ENCODE results near the gene TRIP13. TPM values are rescaled to one million over a fixed set of nuclear protein-coding genes. Genes with fewer than 3 reads are reported as not detected.
A peak's percentile ranks its signal among the peaks of the same experiment; 100 is the strongest.

Gene TRIP13
- total and polyA plus RNA-seq, 12 donors: 0.30 to 5.0 (median 0.78) TPM

DNA sequence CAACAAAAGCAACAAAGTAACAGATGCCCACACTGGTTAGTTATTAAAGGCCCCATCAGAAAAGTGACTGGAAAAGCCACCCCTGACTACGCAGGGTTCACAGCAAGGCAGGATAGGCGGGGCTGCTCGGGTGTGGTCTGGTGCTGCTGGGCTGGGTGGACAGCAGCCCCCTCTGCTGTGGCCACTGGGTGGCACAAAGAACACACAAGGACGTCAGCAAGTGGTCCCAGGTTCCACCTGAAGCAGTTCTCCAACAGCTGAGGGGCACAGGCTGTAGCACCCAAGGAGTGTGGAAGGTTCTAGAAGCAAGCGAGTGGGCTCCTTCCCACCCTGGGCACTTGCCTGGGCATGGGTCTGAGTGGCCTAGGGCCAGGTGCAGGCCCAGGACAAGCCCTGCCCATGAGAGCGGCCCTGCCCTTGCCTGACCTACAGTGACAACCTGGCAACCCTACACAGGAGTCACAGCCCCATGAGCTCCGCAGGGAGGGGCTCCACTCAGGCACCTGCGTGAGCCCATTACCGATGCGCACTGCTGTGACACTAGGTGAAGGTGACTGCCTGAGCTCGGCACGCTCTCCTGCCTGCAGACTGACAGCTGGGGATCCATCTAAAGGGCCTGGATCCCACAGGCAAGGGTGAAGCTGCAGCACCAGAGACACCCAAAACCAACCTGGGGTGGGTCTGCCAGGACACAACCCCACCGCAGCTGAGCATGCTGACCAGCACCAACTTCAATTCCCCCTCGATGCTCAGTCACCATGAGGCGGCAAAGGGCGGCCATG lies 8.1 kb upstream of the TRIP13 start:
- WGBS, 4 donors: 90 to 95% (median 94%) methylated on average over 6 to 16 of the region's 16 CpGs
- intact Hi-C loops (cut with DNase I): no loop called here
- Histone ChIP-seq H3K4me1 (replicated peaks in 1 of 2) (no peaks in the 10 kb centered on the region), H3K27ac (no peak overlapping the region), H3K9me3 (replicated peaks in 1 of 3) (no peaks in the 10 kb centered on the region), H3K36me3 (replicated peaks in 1 of 2) (peaks cover 0 to 80% of the 10 kb centered on the region in 2 donors), H3K27me3 (no peaks in the 10 kb centered on the region), H3K4me3 (no peak overlapping the region)
- no peak for TF ChIP-seq POLR2A (IDR thresholded peaks at IDR 0.05)
- TF ChIP-seq, protein P1, sequence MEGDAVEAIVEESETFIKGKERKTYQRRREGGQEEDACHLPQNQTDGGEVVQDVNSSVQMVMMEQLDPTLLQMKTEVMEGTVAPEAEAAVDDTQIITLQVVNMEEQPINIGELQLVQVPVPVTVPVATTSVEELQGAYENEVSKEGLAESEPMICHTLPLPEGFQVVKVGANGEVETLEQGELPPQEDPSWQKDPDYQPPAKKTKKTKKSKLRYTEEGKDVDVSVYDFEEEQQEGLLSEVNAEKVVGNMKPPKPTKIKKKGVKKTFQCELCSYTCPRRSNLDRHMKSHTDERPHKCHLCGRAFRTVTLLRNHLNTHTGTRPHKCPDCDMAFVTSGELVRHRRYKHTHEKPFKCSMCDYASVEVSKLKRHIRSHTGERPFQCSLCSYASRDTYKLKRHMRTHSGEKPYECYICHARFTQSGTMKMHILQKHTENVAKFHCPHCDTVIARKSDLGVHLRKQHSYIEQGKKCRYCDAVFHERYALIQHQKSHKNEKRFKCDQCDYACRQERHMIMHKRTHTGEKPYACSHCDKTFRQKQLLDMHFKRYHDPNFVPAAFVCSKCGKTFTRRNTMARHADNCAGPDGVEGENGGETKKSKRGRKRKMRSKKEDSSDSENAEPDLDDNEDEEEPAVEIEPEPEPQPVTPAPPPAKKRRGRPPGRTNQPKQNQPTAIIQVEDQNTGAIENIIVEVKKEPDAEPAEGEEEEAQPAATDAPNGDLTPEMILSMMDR (IDR thresholded peaks at IDR 0.05): no peak
- no peak for DNase-seq

DNA sequence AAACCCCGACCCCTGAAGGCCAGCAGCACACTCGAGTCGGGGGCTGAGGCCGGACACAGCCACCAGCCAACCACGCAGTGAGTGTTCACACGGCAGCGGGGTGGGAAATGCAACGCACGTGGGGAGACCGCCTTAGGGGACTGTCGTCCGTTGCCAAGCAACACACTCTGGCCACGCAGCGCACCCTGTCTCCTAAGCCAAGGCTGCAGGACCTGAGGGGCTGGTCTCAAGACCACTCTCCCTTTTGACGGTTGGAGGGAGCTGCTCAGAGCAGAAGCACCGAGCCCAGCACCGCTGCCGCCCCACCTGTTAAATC lies 7.6 kb upstream of the TRIP13 start:
- H3K27ac ChIP-seq: no peak overlapping the region
- intact Hi-C loops (cut with DNase I): no loop called here
- no peak for DNase-seq
- no peaks in the 10 kb centered on the region for H3K27me3 ChIP-seq
- no peaks in the 10 kb centered on the region for H3K9me3 ChIP-seq (replicated peaks in 1 of 3)
- H3K36me3 ChIP-seq (replicated peaks in 1 of 2): peaks cover 0 to 85% of the 10 kb centered on the region in 2 donors
- no peaks in the 10 kb centered on the region for H3K4me1 ChIP-seq (replicated peaks in 1 of 2)
- TF ChIP-seq, protein P1 (IDR thresholded peaks at IDR 0.05): no peak
- TF ChIP-seq POLR2A (IDR thresholded peaks at IDR 0.05): no peak
- WGBS, 4 donors: 89 to 95% (median 91%) methylated on average over 14 to 18 of the region's 18 CpGs
- no peak overlapping the region for H3K4me3 ChIP-seq

DNA sequence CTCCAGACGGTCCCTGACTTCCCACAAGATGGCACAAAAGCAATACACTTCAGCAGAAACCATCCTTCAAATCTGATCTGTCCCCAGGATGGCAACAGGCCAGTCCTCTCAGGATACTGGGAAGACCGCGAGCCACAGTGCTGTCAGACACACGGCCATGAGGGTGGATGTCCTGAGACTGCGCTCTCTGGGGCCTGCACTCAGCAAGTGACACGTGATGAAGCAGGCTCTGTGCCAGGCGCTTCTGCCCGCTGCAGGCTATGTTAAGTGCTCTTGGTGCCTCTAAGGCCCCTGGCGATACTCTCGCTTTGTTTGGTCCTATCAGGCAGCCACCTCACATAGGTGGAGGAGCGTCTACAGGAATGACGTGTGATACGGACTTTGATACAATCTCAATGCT lies 7.2 kb upstream of the TRIP13 start:
- WGBS, 4 donors: 81 to 97% (median 89%) methylated on average over 5 to 13 of the region's 13 CpGs
- H3K27ac ChIP-seq: no peak overlapping the region
- peaks cover 0 to 89% of the 10 kb centered on the region in 2 donors for H3K36me3 ChIP-seq (replicated peaks in 1 of 2)
- H3K4me3 ChIP-seq: no peak overlapping the region
- no peaks in the 10 kb centered on the region for H3K27me3 ChIP-seq
- TF ChIP-seq, protein P1 (IDR thresholded peaks at IDR 0.05): no peak
- no peak for TF ChIP-seq POLR2A (IDR thresholded peaks at IDR 0.05)
- DNase-seq: peak in 1 of 7 donors; percentile 70
- no peaks in the 10 kb centered on the region for H3K9me3 ChIP-seq (replicated peaks in 1 of 3)
- H3K4me1 ChIP-seq (replicated peaks in 1 of 2): no peaks in the 10 kb centered on the region
- intact Hi-C loops (cut with DNase I): no loop called here

DNA sequence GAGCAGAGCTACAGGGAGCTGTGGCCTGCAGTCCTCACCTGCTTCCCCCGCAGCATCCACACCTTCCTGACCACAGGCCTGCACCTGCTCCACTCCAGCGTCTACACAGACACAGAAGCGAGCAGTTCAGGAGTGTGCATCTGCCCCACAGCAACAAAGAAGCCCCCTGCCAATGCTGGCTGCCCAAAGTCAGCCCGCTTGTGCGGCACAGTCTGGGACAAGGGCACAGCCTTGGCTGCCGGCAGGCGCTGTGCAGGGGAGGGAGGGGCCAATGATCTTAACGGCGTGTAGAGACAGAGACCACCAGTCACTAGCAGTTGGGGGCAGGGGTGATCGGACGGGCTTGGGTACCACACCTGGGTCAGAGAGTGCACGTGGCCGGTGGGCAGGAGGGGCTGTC lies 6.6 kb upstream of the TRIP13 start:
- DNase-seq: no peak
- no peak overlapping the region for H3K27ac ChIP-seq
- H3K9me3 ChIP-seq (replicated peaks in 1 of 3): no peaks in the 10 kb centered on the region
- TF ChIP-seq, protein P1 (IDR thresholded peaks at IDR 0.05): no peak
- 80 to 90% (median 85%) methylated on average over 11 to 13 of the region's 13 CpGs for WGBS, 4 donors
- intact Hi-C loops (cut with DNase I): no loop called here
- H3K4me3 ChIP-seq: no peak overlapping the region
- peaks cover 0 to under 1% of the 10 kb centered on the region in 2 donors for H3K4me1 ChIP-seq (replicated peaks in 1 of 2)
- H3K36me3 ChIP-seq (replicated peaks in 1 of 2): peaks cover 0 to 84% of the 10 kb centered on the region in 2 donors
- no peaks in the 10 kb centered on the region for H3K27me3 ChIP-seq
